Measurements from ENCODE around the gene C19orf25.
A peak's percentile ranks its signal among the peaks of the same experiment; 100 is the strongest.

Gene C19orf25

DNA sequence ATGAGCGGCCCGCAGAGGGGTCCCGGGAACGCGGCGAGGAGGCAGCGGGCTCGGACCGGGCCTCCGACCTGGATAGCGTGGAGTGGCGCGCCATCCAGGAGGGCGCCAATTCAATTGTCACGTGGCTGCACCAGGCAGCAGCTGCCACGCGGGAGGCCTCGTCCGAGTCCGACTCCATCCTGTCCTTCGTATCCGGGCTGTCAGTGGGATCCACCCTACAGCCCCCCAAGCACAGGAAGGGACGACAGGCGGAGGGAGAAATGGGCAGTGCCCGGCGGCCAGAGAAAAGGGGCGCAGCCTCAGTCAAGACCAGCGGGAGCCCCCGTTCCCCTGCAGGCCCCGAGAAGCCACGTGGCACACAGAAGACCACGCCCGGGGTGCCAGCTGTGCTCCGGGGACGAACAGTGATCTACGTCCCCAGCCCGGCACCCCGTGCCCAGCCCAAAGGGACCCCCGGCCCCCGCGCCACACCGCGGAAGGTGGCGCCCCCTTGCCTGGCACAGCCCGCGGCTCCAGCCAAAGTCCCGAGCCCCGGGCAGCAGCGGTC is 10.7 kb downstream of the C19orf25 start:
- no peak overlapping the region for H3K4me3 ChIP-seq (replicated peaks; ENCODE audit: low read depth, low read length)
- TF ChIP-seq, protein P1, sequence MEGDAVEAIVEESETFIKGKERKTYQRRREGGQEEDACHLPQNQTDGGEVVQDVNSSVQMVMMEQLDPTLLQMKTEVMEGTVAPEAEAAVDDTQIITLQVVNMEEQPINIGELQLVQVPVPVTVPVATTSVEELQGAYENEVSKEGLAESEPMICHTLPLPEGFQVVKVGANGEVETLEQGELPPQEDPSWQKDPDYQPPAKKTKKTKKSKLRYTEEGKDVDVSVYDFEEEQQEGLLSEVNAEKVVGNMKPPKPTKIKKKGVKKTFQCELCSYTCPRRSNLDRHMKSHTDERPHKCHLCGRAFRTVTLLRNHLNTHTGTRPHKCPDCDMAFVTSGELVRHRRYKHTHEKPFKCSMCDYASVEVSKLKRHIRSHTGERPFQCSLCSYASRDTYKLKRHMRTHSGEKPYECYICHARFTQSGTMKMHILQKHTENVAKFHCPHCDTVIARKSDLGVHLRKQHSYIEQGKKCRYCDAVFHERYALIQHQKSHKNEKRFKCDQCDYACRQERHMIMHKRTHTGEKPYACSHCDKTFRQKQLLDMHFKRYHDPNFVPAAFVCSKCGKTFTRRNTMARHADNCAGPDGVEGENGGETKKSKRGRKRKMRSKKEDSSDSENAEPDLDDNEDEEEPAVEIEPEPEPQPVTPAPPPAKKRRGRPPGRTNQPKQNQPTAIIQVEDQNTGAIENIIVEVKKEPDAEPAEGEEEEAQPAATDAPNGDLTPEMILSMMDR (IDR thresholded peaks at IDR 0.05; ENCODE audit: low read depth, low read length, missing control alignments): no peak
- no peak for DNase-seq (ENCODE audit: extremely low read depth, low read depth)

DNA sequence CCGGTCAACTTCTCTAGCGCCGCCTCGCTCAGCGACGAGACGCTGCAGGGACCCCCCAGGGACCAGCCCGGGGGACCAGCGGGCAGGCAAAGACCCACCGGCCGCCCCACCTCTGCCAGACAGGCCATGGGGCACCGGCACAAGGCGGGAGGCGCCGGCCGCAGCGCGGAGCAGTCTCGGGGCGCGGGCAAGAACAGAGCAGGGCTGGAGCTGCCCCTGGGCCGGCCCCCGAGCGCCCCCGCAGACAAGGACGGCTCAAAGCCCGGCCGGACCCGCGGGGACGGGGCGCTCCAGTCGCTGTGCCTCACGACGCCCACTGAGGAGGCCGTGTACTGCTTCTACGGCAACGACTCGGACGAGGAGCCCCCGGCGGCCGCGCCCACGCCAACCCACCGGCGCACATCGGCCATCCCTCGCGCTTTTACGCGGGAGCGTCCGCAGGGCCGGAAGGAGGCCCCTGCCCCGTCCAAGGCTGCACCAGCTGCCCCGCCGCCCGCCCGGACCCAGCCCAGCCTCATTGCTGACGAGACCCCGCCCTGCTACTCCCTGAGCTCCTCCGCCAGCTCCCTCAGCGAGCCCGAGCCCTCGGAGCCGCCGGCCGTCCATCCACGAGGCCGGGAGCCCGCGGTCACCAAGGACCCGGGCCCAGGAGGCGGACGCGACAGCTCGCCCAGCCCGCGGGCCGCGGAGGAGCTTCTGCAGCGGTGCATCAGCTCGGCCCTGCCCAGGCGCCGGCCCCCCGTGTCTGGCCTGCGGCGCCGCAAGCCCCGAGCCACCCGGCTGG is 11.3 kb downstream of the C19orf25 start:
- no peak overlapping the region for H3K4me3 ChIP-seq (replicated peaks; ENCODE audit: low read depth, low read length)
- TF ChIP-seq, protein P1 (IDR thresholded peaks at IDR 0.05; ENCODE audit: low read depth, low read length, missing control alignments): no peak
- no peak for DNase-seq (ENCODE audit: extremely low read depth, low read depth)

DNA sequence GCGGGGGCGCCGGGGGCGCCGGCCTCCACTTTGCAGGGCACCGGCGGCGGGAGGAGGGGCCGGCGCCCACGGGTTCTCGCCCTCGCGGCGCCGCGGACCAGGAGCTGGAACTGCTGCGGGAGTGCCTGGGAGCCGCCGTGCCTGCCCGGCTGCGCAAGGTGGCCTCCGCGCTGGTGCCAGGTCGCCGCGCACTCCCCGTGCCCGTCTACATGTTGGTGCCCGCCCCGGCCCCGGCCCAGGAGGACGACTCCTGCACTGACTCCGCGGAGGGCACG is 11.9 kb downstream of the C19orf25 start:
- H3K4me3 ChIP-seq (replicated peaks; ENCODE audit: low read depth, low read length): no peak overlapping the region
- no peak for DNase-seq (ENCODE audit: extremely low read depth, low read depth)
- TF ChIP-seq, protein P1 (IDR thresholded peaks at IDR 0.05; ENCODE audit: low read depth, low read length, missing control alignments): no peak

DNA sequence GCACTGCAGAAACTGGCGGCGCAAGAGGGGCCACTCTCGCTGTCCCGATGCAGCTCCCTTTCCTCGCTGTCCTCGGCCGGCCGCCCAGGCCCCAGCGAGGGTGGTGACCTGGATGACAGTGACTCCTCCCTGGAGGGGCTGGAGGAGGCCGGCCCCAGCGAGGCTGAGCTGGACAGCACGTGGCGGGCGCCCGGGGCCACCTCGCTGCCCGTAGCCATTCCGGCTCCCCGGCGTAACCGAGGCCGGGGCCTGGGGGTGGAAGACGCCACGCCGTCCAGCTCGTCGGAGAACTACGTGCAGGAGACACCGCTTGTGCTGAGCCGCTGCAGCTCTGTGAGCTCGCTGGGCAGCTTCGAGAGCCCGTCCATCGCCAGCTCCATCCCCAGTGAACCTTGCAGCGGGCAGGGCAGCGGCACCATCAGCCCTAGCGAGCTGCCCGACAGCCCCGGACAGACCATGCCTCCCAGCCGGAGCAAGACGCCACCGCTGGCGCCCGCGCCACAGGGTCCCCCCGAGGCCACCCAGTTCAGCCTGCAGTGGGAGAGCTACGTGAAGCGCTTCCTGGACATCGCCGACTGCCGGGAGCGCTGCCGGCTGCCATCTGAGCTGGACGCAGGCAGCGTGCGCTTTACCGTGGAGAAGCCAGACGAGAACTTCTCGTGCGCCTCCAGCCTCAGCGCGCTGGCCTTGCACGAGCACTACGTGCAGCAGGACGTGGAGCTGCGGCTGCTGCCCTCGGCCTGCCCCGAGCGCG is 12.4 kb downstream of the C19orf25 start:
- no peak overlapping the region for H3K4me3 ChIP-seq (replicated peaks; ENCODE audit: low read depth, low read length)
- TF ChIP-seq, protein P1 (IDR thresholded peaks at IDR 0.05; ENCODE audit: low read depth, low read length, missing control alignments): no peak
- DNase-seq (ENCODE audit: extremely low read depth, low read depth): no peak

DNA sequence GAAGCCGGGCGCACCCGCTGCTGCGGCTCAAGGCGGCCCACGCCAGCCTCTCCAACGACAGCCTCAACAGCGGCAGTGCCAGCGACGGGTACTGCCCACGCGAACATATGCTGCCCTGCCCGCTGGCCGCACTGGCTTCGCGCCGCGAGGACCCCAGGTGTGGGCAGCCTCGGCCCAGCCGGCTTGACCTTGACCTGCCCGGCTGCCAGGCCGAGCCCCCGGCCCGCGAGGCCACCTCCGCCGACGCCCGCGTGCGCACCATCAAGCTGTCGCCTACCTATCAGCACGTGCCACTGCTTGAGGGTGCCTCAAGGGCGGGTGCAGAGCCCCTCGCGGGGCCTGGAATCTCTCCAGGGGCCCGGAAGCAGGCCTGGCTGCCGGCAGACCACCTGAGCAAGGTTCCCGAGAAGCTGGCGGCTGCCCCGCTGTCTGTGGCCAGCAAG is 13.0 kb downstream of the C19orf25 start:
- TF ChIP-seq, protein P1 (IDR thresholded peaks at IDR 0.05; ENCODE audit: low read depth, low read length, missing control alignments): no peak
- DNase-seq (ENCODE audit: extremely low read depth, low read depth): no peak
- H3K4me3 ChIP-seq (replicated peaks; ENCODE audit: low read depth, low read length): no peak overlapping the region

DNA sequence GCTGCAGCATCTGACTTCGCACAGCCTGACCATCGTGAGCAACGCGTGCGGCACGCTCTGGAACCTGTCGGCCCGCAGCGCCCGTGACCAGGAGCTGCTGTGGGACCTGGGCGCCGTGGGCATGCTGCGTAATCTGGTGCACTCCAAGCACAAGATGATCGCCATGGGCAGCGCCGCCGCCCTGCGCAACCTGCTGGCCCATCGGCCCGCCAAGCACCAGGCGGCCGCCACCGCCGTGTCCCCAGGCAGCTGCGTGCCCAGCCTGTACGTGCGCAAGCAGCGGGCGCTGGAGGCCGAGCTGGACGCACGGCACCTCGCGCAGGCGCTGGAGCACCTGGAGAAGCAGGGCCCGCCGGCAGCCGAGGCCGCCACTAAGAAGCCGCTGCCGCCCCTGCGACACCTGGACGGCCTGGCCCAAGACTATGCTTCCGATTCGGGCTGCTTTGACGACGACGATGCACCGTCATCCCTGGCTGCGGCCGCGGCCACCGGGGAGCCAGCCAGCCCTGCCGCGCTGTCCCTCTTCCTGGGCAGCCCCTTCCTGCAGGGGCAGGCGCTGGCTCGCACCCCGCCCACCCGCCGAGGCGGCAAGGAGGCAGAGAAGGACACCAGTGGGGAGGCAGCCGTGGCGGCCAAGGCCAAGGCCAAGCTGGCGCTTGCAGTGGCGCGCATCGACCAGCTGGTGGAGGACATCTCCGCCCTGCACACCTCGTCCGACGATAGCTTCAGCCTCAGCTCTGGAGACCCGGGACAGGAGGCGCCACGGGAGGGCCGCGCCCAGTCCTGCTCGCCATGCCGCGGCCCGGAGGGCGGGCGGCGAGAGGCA is 13.6 kb downstream of the C19orf25 start:
- no peak overlapping the region for H3K4me3 ChIP-seq (replicated peaks; ENCODE audit: low read depth, low read length)
- DNase-seq (ENCODE audit: extremely low read depth, low read depth): no peak
- TF ChIP-seq, protein P1 (IDR thresholded peaks at IDR 0.05; ENCODE audit: low read depth, low read length, missing control alignments): peak; percentile 36
